ENCODE measurements around the gene ZSCAN30.

The ZSCAN30 gene

DNA sequence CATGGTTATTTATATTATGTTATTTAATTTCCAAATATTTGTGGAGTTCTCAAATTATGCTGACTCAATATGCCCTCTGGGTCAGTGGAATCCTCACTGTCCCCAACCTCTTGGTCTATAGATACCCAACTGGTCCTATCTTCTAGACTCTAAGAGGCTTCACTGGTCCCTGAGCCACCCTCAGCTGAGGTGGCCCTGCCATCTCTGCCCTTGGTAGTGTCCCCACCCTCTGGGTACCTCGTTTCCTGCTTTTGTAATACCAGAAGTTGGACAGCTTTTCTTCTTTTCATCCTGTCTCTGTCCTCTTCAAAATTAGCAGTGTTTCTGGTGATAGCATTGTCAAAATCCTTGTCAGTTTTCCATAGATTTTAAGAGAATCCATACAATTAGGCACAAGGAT lies 11.9 kb downstream of the ZSCAN30 start:
- no peak for DNase-seq

- DNase-seq: no peak
Measured at GRCh38 chr18:35277633-35278032, 12.4 kb downstream of the ZSCAN30 start.

DNA sequence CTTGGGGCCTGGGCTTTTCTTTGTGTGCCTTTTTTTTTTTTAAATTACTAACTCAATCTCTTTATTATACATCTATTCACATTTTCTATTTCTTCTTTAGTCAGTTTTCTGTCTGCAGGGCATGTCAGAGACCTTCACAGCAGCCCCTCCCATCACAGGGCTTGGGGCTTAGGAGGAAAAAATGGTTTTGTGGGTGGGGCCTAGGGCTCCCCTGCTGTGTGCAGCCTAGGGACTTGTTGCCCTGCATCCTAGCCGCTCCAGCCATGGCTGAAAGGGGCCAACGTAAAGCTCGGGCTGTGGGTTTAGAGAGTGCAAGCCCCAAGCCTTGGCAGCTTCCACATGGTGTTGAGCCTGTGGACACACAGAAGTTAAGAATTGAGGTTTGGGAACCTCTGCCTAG lies 13.8 kb downstream of the ZSCAN30 start:
- no peak for DNase-seq

GRCh38 chr18:35271656-35272055 lies 18.4 kb downstream of the ZSCAN30 start:
- no peak for DNase-seq

DNA sequence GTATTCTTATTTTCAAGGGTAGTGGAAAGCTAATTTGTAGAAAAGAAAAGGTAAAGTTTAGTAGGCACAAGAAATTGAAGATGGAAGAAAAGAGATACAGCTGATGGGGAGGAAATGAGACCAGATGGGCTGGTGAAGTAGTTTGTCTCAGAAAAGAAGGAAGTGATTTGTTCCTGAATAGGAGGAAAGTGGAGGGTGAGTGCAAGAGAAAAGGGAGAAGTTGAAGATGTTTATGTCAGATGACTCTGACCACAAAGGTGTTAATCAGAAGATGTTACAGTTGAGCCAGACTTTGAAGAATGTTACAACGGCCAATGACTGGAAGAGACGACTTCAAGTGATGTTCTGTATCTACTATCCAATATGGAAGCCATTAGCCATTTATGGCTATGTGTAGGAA lies 21.2 kb downstream of the ZSCAN30 start:
- no peak for DNase-seq

DNA sequence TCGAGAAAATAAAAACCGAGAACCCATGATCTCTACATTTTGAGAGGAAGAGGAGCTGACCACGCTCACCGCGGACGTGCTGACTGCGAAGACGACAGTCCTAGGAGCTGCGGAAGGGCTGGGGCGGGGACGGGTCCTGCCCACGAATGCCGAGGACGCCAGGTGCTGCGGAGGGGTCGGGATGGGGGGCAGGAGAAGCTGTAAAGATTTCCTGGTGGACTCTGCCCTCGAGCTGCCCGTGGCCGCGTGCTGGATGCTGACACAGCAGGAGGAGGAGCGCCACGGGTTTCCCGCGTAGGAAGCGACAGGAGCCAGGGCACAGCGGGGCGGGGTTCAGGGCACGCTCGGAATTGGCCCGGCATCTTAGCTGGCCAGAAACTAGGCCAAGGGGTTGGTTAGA lies 22.2 kb downstream of the ZSCAN30 start:
- DNase-seq: no peak

DNA sequence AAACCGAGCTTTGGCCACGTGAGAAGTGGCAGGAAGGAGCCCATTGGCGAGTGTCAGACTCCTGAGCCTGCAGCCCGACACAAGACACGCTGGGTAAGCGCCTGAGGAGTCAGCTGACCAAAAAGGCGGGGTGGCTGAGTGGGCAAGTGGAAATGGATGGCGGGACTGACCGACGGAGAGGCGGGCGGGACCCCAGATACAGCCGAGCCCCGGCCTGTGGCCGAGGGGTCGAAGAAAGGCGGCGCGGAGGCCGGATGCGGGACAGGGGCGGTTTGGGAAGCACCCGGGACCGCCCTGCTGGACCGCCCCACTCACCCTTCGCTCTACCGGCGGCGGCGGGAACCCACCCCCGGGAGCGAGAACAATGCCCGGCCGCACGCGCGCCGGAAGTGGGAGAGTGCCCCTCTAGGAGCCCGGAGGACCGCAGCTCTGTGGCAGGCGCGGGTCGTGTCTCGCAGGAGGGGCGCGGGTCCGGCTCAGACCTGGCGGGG lies 22.8 kb downstream of the ZSCAN30 start:
- peak in 1 of 2 experiments; percentile 35 for DNase-seq

GRCh38 chr18:35264409-35264808 lies 25.6 kb downstream of the ZSCAN30 start:
- DNase-seq: no peak

DNA sequence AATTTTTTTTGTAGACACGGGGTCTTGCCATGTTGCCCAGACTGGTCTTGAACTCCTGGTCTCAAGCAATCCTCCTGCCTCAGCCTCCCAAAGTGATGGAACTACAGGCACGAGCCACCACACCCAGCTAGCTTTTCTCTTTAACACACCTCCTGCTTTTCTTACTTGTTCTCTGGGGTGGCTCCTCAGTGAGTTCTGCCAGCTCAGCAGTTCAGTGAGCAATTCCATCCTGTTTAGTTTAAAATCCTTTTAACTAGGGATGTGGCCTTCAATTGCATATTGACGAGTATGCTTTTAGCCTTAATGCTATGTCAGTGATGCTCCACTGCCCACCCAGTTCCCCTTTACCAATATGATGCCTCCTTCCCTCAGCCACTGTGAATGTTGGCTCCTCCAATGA lies 33.1 kb downstream of the ZSCAN30 start:
- DNase-seq: no peak

GRCh38 chr18:35253655-35254287 lies 36.3 kb downstream of the ZSCAN30 start:
- no peak for DNase-seq

DNA sequence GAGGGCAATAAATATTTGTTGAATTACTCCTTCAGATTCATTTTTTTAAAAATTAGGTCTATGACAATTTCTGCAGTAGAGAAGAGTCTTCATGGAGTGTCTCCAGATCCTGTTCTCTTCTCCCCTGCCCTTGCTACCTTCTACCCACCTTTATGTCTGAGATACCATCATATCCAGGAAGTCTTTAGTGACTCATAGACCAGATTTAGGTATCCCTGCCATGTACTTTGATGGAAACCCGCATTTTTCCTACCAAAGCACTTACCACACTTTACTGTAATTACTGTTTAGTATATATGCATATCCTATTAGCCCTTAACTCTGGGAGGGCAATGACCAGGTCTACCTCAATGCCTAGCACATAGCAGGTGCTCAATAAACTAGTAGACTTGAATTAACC lies 37.6 kb downstream of the ZSCAN30 start:
- DNase-seq: no peak

DNA sequence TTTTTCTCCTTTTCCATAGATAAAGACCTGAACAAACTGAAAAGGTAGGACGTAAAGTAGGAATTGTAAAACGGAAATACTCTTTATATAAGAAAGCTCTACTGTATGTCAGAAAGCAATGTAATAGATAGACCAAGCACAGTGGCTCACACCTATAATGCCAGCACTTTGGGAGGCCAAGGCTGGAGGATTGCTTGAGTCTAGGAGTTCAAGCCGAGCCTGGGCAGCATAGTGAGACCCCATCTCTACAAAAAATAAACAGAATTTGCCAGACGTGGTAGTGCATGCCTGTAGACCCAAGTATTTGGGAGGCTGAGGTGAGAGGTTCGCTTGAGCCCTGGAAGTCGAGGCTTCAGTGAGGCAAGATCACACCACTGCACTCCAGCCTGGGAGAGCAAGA lies 41.6 kb downstream of the ZSCAN30 start:
- DNase-seq: no peak

- DNase-seq: no peak
Measured at GRCh38 chr18:35247412-35248249, 42.4 kb downstream of the ZSCAN30 start.

DNA sequence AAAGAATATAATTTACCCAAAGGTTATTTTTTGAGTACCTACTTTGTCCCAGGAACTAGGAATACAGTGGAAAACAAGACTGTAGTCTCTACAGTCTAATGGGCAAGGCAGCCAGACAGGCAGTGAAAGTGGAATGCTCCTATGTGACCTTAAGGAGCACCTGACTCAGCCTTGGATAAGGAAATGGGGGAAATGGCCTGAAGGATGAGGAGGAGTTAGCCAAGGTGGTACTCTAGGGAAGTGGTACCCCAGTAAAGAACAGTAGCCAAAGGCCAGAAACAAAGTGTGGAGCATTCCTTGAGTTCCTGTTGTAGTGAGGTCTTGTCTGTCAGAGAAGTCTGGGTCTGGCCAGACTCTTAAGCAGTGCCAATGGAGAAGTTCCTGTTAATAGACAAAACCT lies 43.2 kb downstream of the ZSCAN30 start:
- DNase-seq: no peak

GRCh38 chr18:35245719-35246317 lies 44.2 kb downstream of the ZSCAN30 start:
- no peak for DNase-seq

DNA sequence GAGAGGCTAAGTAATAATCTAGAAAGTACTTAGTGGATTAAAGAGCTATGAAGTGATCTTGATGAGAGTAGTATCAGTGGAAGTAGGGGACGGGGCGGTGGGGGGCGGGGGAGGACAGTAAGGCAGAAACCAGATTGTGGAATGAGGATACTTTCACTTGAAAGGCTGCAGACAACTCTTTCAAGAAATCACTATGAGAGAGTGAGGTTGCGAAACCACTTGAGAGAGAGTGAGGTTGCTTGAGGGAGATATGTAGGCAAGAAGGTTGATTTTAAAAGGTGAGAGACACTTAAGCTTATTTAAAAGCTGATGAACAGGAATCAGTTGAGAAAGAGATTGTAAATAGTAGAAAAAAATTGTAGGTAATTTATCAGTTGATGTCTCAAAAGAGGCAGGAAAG lies 45.4 kb downstream of the ZSCAN30 start:
- DNase-seq: no peak

GRCh38 chr18:35242426-35242825 lies 47.6 kb downstream of the ZSCAN30 start:
- DNase-seq: no peak

- DNase-seq: no peak
Measured at GRCh38 chr18:35241448-35241804, 48.6 kb downstream of the ZSCAN30 start.

GRCh38 chr18:35240664-35241447 lies 49.2 kb downstream of the ZSCAN30 start, which contains the start of gene ZNF397:
Gene ZNF397, plus strand, starts transcription at chr18:35241034. Its CDS starts 1,437 bp downstream, at chr18:35242471.
- peak; percentile 83 to 95 for DNase-seq

- no peak for DNase-seq
Measured at GRCh38 chr18:35239314-35239713, 50.7 kb downstream of the ZSCAN30 start.

DNA sequence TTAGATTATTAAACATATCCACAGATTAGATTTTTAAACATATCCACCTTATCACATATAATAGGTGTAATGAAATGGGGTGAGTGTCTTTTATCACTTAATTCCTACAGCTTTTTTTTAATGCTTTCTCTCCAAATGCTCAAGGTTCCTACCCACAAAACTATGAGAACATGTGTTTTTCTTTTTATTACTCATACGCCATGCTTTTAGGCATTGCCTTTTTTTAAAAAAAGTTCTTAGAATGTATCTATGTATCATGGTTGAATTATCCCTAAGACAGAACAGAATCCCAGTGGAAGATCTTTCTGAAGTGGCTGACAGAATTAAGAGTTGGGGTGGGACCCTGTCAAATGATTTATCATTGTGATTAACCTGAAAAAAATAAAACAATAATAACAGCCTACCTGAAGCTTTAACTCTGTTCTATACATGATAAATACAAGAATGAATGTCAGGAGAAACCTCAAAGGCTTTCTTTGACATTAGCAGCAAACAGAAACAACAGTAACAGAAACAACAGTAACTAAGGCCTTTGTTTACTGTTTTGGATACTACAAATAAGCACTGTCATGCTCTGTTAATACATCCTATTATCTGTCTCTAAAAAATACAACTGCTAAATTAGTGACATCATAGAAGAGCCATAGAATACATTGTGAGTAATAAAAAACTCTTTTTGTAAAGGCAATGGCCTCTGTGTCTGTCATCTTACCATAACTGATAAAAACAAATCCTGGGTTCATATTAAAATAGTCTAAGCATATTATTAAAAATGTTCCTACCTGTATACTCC lies 53.3 kb downstream of the ZSCAN30 start:
- no peak for DNase-seq

- peak; percentile 87 to 88 for DNase-seq
Measured at GRCh38 chr18:35231052-35231451, 59.0 kb downstream of the ZSCAN30 start.
